IMR-90 (cell line): ENCODE results near the gene TBC1D32. TPM values are rescaled to one million over a fixed set of nuclear protein-coding genes. Genes with fewer than 3 reads are reported as not detected.

Source experiments
- ATAC-seq: fragments of 200-7000 bp; cut with Tn5 transposase; 2 replicates; pipeline ENCODE4 v1.9.1; 2020; ENCODE audit warnings: low read depth, mild to moderate bottlenecking, moderate library complexity
- BruUV-seq: library from RNA; stranded (reverse); fragments of 400-500 nt; replicated peaks from 2 replicates; lab custom pipeline; 2021; lab: Mats Ljungman, UMichigan
- CTCF ChIA-PET: fragments of 300-600 bp; formaldehyde crosslinking; extraction: SDS; loops from one replicate; lab custom pipeline; 2021; ENCODE audit warnings: antibody characterized with exemption; lab: Yijun Ruan, JAX
- POLR2A ChIA-PET: fragments of 300-600 bp; sonication (Branson Sonifier 250); formaldehyde crosslinking; loops from one replicate; lab custom pipeline; 2022; ENCODE audit warnings: antibody characterized with exemption; ENCODE audit not compliant: unreplicated experiment; lab: Charles Lee
- DNase-seq: peaks from one replicate; pipeline ENCODE4 v3.0.0; 2013
- H2AFZ ChIP-seq: replicated peaks from 2 replicates; pipeline ENCODE3; 2013; ENCODE audit warnings: low read length, mild to moderate bottlenecking; ENCODE audit not compliant: poor library complexity
- H2AK5ac ChIP-seq: 2 replicates; pipeline ENCODE4 v1.6.1; 2013; ENCODE audit warnings: low read depth, low read length, inconsistent platforms
- H2AK9ac ChIP-seq: replicated peaks from 2 replicates; pipeline ENCODE3; 2013; ENCODE audit warnings: mild to moderate bottlenecking, low read depth, low read length, moderate library complexity; ENCODE audit not compliant: poor library complexity
- H2BK120ac ChIP-seq: 2 replicates; pipeline ENCODE4 v1.6.1; 2013; ENCODE audit warnings: low read depth, low read length, inconsistent platforms
- H2BK15ac ChIP-seq: 3 replicates; pipeline ENCODE4 v1.6.1; 2013; ENCODE audit warnings: low read depth, low read length, inconsistent platforms
- H2BK20ac ChIP-seq: 2 replicates; pipeline ENCODE4 v1.6.1; 2013; ENCODE audit warnings: low read depth, mild to moderate bottlenecking, inconsistent platforms, low read length, moderate library complexity
- H2BK5ac ChIP-seq: 2 replicates; pipeline ENCODE4 v1.6.1; 2013; ENCODE audit warnings: mild to moderate bottlenecking, low read depth, low read length, inconsistent platforms; ENCODE audit not compliant: poor library complexity, severe bottlenecking
- H3K14ac ChIP-seq: replicated peaks from 2 replicates; pipeline ENCODE4 v1.6.1; 2013; ENCODE audit warnings: low read depth, low read length, inconsistent platforms
- H3K18ac ChIP-seq: 2 replicates; pipeline ENCODE4 v1.6.1; 2013; ENCODE audit warnings: low read depth, low read length, control low read depth
- H3K23ac ChIP-seq: 2 replicates; pipeline ENCODE4 v1.6.1; 2013; ENCODE audit warnings: low read depth, low read length, inconsistent platforms
- H3K27ac ChIP-seq: 2 replicates; pipeline ENCODE4 v1.5.1; 2013; ENCODE audit warnings: mild to moderate bottlenecking, control low read depth, low read length; ENCODE audit not compliant: insufficient read depth
- H3K27me3 ChIP-seq: 2 replicates; pipeline ENCODE4 v1.6.1; 2013; ENCODE audit warnings: low read length; ENCODE audit not compliant: control insufficient read depth, insufficient read depth
- H3K36me3 ChIP-seq: 2 replicates; pipeline ENCODE4 v1.6.1; 2013; ENCODE audit warnings: low read length, mixed read lengths; ENCODE audit not compliant: control insufficient read depth, insufficient read depth
- H3K4ac ChIP-seq: 2 replicates; pipeline ENCODE4 v1.6.1; 2013; ENCODE audit warnings: low read depth, low read length, inconsistent platforms
- H3K4me1 ChIP-seq: 2 replicates; pipeline ENCODE4 v1.6.1; 2013; ENCODE audit warnings: low read length, mixed read lengths; ENCODE audit not compliant: control insufficient read depth, insufficient read depth
- H3K4me2 ChIP-seq: 2 replicates; pipeline ENCODE4 v1.6.1; 2013; ENCODE audit warnings: low read depth, mild to moderate bottlenecking, control low read depth, low read length, moderate library complexity
- H3K4me3 ChIP-seq: 2 replicates; pipeline ENCODE4 v1.5.1; 2013; ENCODE audit warnings: low read depth, mild to moderate bottlenecking, control low read depth, low read length, moderate library complexity; ENCODE audit not compliant: insufficient read depth
- H3K56ac ChIP-seq: 2 replicates; pipeline ENCODE4 v1.6.1; 2013; ENCODE audit warnings: low read length, inconsistent platforms; ENCODE audit not compliant: insufficient read depth; ENCODE audit errors: extremely low read depth
- H3K79me1 ChIP-seq, 2 experiments: 2 replicates each; pipeline ENCODE4 v1.6.1; 2013; ENCODE audit warnings: low read length in 2 of 2, inconsistent platforms in 1 of 2, low read depth in 1 of 2
- H3K9ac ChIP-seq: 2 replicates; pipeline ENCODE4 v1.6.1; 2013; ENCODE audit warnings: low read depth, low read length, control low read depth
- H3K9me1 ChIP-seq: 2 replicates; pipeline ENCODE4 v1.6.1; 2013; ENCODE audit warnings: low read length, inconsistent platforms; ENCODE audit not compliant: insufficient read depth
- H3K9me3 ChIP-seq: 2 replicates; pipeline ENCODE4 v1.6.1; 2013; ENCODE audit warnings: low read length; ENCODE audit not compliant: control insufficient read depth, insufficient read depth
- H4K20me1 ChIP-seq: 2 replicates; pipeline ENCODE4 v1.6.1; 2013; ENCODE audit warnings: low read length, inconsistent platforms; ENCODE audit not compliant: insufficient read depth
- H4K5ac ChIP-seq: 2 replicates; pipeline ENCODE4 v1.6.1; 2013; ENCODE audit warnings: mild to moderate bottlenecking, low read depth, low read length, control low read depth
- H4K8ac ChIP-seq, 2 experiments: 2 replicates each; pipeline ENCODE4 v1.6.1; 2013; ENCODE audit warnings: low read depth in 2 of 2, low read length in 2 of 2, control low read depth in 1 of 2, inconsistent platforms in 1 of 2
- H4K91ac ChIP-seq: 2 replicates; pipeline ENCODE4 v1.6.1; 2013; ENCODE audit warnings: low read depth, low read length, inconsistent platforms; ENCODE audit not compliant: insufficient read depth
- BHLHE40 ChIP-seq: fragments of 150-350 bp; IDR thresholded peaks from 2 replicates; pipeline ENCODE4 v1.6.1; 2016; ENCODE audit warnings: mild to moderate bottlenecking, low read depth, low read length
- MAFK ChIP-seq: IDR thresholded peaks from 2 replicates; pipeline ENCODE4 v1.6.1; 2012; ENCODE audit warnings: low read depth, low read length, improper control_type of control experiment
- MXI1 ChIP-seq: IDR thresholded peaks from 2 replicates; pipeline ENCODE4 v1.6.1; 2012; ENCODE audit warnings: low read depth, mild to moderate bottlenecking, low read length, moderate library complexity, borderline replicate concordance
- NFE2L2 ChIP-seq: fragments of 150-350 bp; IDR thresholded peaks from 2 replicates; pipeline ENCODE4 v1.6.1; 2016; ENCODE audit warnings: low read depth, mild to moderate bottlenecking, low read length
- POLR2A ChIP-seq: IDR thresholded peaks from 2 replicates; pipeline ENCODE4 v1.6.1; 2012; ENCODE audit warnings: mild to moderate bottlenecking, low read depth, low read length
- RCOR1 ChIP-seq: IDR thresholded peaks from 2 replicates; pipeline ENCODE4 v1.6.1; 2012; ENCODE audit warnings: mild to moderate bottlenecking, low read length, improper control_type of control experiment; ENCODE audit not compliant: insufficient replicate concordance
- SMC3 ChIP-seq: fragments of 150-350 bp; IDR thresholded peaks from 2 replicates; pipeline ENCODE4 v1.6.1; 2016; ENCODE audit warnings: low read depth, mild to moderate bottlenecking, antibody characterized with exemption, low read length, moderate library complexity
- WGBS, 2 experiments: methylation state at CpG; one replicate each; pipeline versions ENCODE4 v1.1.5 to v1.1.7; 2013; ENCODE audit warnings: missing lambda C conversion rate in 2 of 2; ENCODE audit not compliant: insufficient read length in 1 of 2; ENCODE audit errors: extremely low coverage in 2 of 2; 5-methylcytosine and 5-hydroxymethylcytosine counted together
- dilution Hi-C: fragments of 300-500 bp; cut with HindIII; formaldehyde crosslinking; loops from one replicate; pipeline ENCODE4 v1.14.3; 2018; ENCODE audit warnings: low sequenced_read_pairs; ENCODE audit not compliant: unreplicated experiment
- in situ Hi-C: fragments of 300-500 bp; cut with MboI; formaldehyde crosslinking; loops from 3 replicates; pipeline ENCODE4 v1.14.3; 2019; ENCODE audit warnings: low sequenced_read_pairs, inconsistent platforms, mixed read lengths
- intact Hi-C: fragments of 100-400 bp; cut with micrococcal nuclease; formaldehyde crosslinking; loops from 2 replicates; pipeline ENCODE4 v1.10.0; 2022
- polyA plus RNA-seq, 3 experiments: library from polyadenylated mRNA; depleted of rRNA; stranded (reverse); fragments of >200 nt; gene quantifications; 2 replicates each; pipeline ENCODE4 v1.2.3, GENCODE V29; 2012; ENCODE audit warnings: low replicate concordance in 1 of 3
- total RNA-seq: library from RNA; depleted of rRNA; stranded (reverse); fragments of >200 nt; gene quantifications from 2 replicates; pipeline ENCODE4 v1.2.3, GENCODE V29; 2012
- TF ChIP-seq, protein P1 (sequence below): fragments of 150-350 bp; IDR thresholded peaks from 2 replicates; pipeline ENCODE4 v1.6.1; 2016; ENCODE audit warnings: low read depth, mild to moderate bottlenecking, low read length, moderate library complexity, borderline replicate concordance

TBC1D32 gene
- total and polyA plus RNA-seq, 2 of the 4 experiments (the other 2 are of a cell fraction): 3.0 to 7.2 TPM

GRCh38 chr6:121105461-121105860, 228.8 kb downstream of the TBC1D32 start:
- Histone ChIP-seq H4K8ac (no peak overlapping the region), H3K27me3 (no peaks in the 10 kb centered on the region), H3K4ac (no peak overlapping the region), H4K91ac (no peak overlapping the region), H3K23ac (no peak overlapping the region), H2BK120ac (no peak overlapping the region), H2BK15ac (no peak overlapping the region), H4K20me1 (no peaks in the 10 kb centered on the region), H3K4me3 (no peak overlapping the region), H3K36me3 (no peaks in the 10 kb centered on the region), H3K9me1 (no peaks in the 10 kb centered on the region), H3K79me1 (no peaks in the 10 kb centered on the region), H3K27ac (no peak overlapping the region), H3K4me2 (no peak overlapping the region), H3K9ac (no peak overlapping the region), H4K5ac (no peak overlapping the region), H2BK5ac (no peak overlapping the region), H3K14ac (no peak overlapping the region), H2AFZ (no peak overlapping the region), H3K4me1 (no peaks in the 10 kb centered on the region), H3K18ac (no peak overlapping the region), H2BK20ac (no peak overlapping the region), H2AK9ac (no peak overlapping the region), H3K9me3 (no peaks in the 10 kb centered on the region), H3K56ac (no peak overlapping the region), H2AK5ac (no peak overlapping the region)
- TF ChIP-seq, protein P1, sequence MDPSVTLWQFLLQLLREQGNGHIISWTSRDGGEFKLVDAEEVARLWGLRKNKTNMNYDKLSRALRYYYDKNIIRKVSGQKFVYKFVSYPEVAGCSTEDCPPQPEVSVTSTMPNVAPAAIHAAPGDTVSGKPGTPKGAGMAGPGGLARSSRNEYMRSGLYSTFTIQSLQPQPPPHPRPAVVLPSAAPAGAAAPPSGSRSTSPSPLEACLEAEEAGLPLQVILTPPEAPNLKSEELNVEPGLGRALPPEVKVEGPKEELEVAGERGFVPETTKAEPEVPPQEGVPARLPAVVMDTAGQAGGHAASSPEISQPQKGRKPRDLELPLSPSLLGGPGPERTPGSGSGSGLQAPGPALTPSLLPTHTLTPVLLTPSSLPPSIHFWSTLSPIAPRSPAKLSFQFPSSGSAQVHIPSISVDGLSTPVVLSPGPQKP: no peak
- no peak for TF ChIP-seq NFE2L2
- no peak for TF ChIP-seq SMC3
- TF ChIP-seq MXI1: no peak
- TF ChIP-seq POLR2A: no peak
- no peak for TF ChIP-seq BHLHE40
- TF ChIP-seq MAFK: no peak
- no peak for TF ChIP-seq RCOR1
- intact Hi-C loops: no loop called here
- ATAC-seq (no peak), DNase-seq (no peak)
- ChIA-PET POLR2A (no interaction called here), CTCF (no interaction called here)
- WGBS, 2 experiments: no CpG with 5 or more reads among the region's 4 CpGs
- dilution Hi-C loops: no loop called here
- in situ Hi-C loops: no loop called here
- no TSS peak for BruUV-seq
